ENCODE data around the gene NUFIP1. TPM values are rescaled to one million over a fixed set of nuclear protein-coding genes. Genes with fewer than 3 reads are reported as not detected.

Gene NUFIP1
- total RNA-seq, 1 donor from 2014 or later: 3.1 TPM

GRCh38 chr13:44934724-44935123, 54.5 kb downstream of the NUFIP1 start:
- intact Hi-C loops (cut with micrococcal nuclease): no loop called here
- no peak for TF ChIP-seq CTCF (IDR thresholded peaks at IDR 0.05; ENCODE audit: borderline replicate concordance)
- no peak for DNase-seq

GRCh38 chr13:44932850-44933251, 56.4 kb downstream of the NUFIP1 start:
- peaks cover 33% of the 10 kb centered on the region for H3K4me1 ChIP-seq
- DNase-seq: no peak
- H3K27me3 ChIP-seq (ENCODE audit: low read depth): no peaks in the 10 kb centered on the region
- no peaks in the 10 kb centered on the region for H3K36me3 ChIP-seq
- H3K9me3 ChIP-seq (replicated peaks): no peaks in the 10 kb centered on the region
- TF ChIP-seq CTCF (IDR thresholded peaks at IDR 0.05; ENCODE audit: borderline replicate concordance): no peak
- H3K4me3 ChIP-seq: no peak overlapping the region
- H3K27ac ChIP-seq (replicated peaks): peak overlapping the region; percentile 66
- intact Hi-C loops (cut with micrococcal nuclease): no loop called here

More at GRCh38 chr13:44934724-44935123, 54.5 kb downstream of the NUFIP1 start:
- H3K27ac ChIP-seq (replicated peaks): no peak overlapping the region
- peaks cover 27% of the 10 kb centered on the region for H3K4me1 ChIP-seq
- H3K4me3 ChIP-seq: no peak overlapping the region
- H3K9me3 ChIP-seq (replicated peaks): no peaks in the 10 kb centered on the region
- no peaks in the 10 kb centered on the region for H3K27me3 ChIP-seq (ENCODE audit: low read depth)
- no peaks in the 10 kb centered on the region for H3K36me3 ChIP-seq

- no peaks in the 10 kb centered on the region for H3K36me3 ChIP-seq
- H3K4me1 ChIP-seq: peaks cover 34% of the 10 kb centered on the region
- no peak overlapping the region for H3K4me3 ChIP-seq
- DNase-seq: no peak
- H3K27me3 ChIP-seq (ENCODE audit: low read depth): no peaks in the 10 kb centered on the region
- H3K27ac ChIP-seq (replicated peaks): peak overlapping the region; percentile 66
- H3K9me3 ChIP-seq (replicated peaks): no peaks in the 10 kb centered on the region
- TF ChIP-seq CTCF (IDR thresholded peaks at IDR 0.05; ENCODE audit: borderline replicate concordance): no peak
- intact Hi-C loops (cut with micrococcal nuclease): no loop called here
These were observed 57.0 kb downstream of the NUFIP1 start for GRCh38 chr13:44932171-44932849.

- Histone ChIP-seq H3K4me3 (no peak overlapping the region), H3K27ac (replicated peaks) (no peak overlapping the region), H3K4me1 (peaks cover 34% of the 10 kb centered on the region), H3K36me3 (no peaks in the 10 kb centered on the region), H3K9me3 (replicated peaks) (no peaks in the 10 kb centered on the region), H3K27me3 (ENCODE audit: low read depth) (no peaks in the 10 kb centered on the region)
- intact Hi-C loops (cut with micrococcal nuclease): no loop called here
- no peak for TF ChIP-seq CTCF (IDR thresholded peaks at IDR 0.05; ENCODE audit: borderline replicate concordance)
- no peak for DNase-seq
These were observed 58.2 kb downstream of the NUFIP1 start for GRCh38 chr13:44930963-44931623.

- peaks cover 34% of the 10 kb centered on the region for H3K4me1 ChIP-seq
- H3K27ac ChIP-seq (replicated peaks): no peak overlapping the region
- intact Hi-C loops (cut with micrococcal nuclease): no loop called here
- no peak for TF ChIP-seq CTCF (IDR thresholded peaks at IDR 0.05; ENCODE audit: borderline replicate concordance)
- H3K9me3 ChIP-seq (replicated peaks): no peaks in the 10 kb centered on the region
- H3K4me3 ChIP-seq: no peak overlapping the region
- no peak for DNase-seq
- H3K36me3 ChIP-seq: no peaks in the 10 kb centered on the region
- H3K27me3 ChIP-seq (ENCODE audit: low read depth): no peaks in the 10 kb centered on the region
These were observed 59.0 kb downstream of the NUFIP1 start for GRCh38 chr13:44930280-44930679.
